ENCODE measurements around the gene TRIM22.

DNA sequence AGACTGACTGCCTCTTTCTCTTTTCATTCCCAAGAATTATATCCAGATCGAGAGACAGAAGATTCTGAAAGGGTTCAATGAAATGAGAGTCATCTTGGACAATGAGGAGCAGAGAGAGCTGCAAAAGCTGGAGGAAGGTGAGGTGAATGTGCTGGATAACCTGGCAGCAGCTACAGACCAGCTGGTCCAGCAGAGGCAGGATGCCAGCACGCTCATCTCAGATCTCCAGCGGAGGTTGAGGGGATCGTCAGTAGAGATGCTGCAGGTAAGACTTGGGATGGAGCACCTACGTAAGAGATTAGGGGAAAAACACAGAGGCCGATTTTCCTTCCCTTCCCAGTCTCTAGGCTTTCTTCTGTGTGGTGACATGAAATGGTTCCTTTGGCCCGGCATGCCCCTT is 8.7 kb downstream of the TRIM22 start:
- TF ChIP-seq CTCF (IDR thresholded peaks at IDR 0.05) (no peak), POLR2A (IDR thresholded peaks at IDR 0.05) (no peak)

Data from vagina (tissue), 2 donors.